HAP-1 (cell line): ENCODE measurements around the gene ATP8A2.

ENCODE experiments used
- DNase-seq, 2 experiments: peaks; one replicate each; pipeline ENCODE4 v3.0.0-alpha.2; 2016 to 2020; ENCODE audit warnings: low spot score in 2 of 2
- H3K27me3 ChIP-seq: fragments of 250-450 bp; sonication (Bioruptor Pico); 2 replicates; pipeline ENCODE4 v1.5.1; 2020; ENCODE audit warnings: low read depth, mild to moderate bottlenecking, moderate library complexity
- H3K36me3 ChIP-seq: fragments of 250-450 bp; sonication (Bioruptor Pico); replicated peaks from 2 replicates; pipeline ENCODE4 v1.5.1; 2020; ENCODE audit warnings: mild to moderate bottlenecking
- H3K4me1 ChIP-seq: fragments of 250-450 bp; sonication (Bioruptor Pico); 2 replicates; pipeline ENCODE4 v1.5.1; 2020; ENCODE audit warnings: mild to moderate bottlenecking
- H3K4me3 ChIP-seq: fragments of 250-450 bp; sonication (Bioruptor Pico); 2 replicates; pipeline ENCODE4 v1.5.1; 2020; ENCODE audit warnings: mild to moderate bottlenecking, moderate library complexity
- H3K9me3 ChIP-seq: fragments of 250-450 bp; sonication (Bioruptor Pico); 2 replicates; pipeline ENCODE4 v1.5.1; 2020; ENCODE audit warnings: mild to moderate bottlenecking, moderate library complexity
- in situ Hi-C: fragments of 300-500 bp; cut with MboI; formaldehyde crosslinking; loops from 3 replicates; pipeline ENCODE4 v1.14.3; 2020; ENCODE audit warnings: low sequenced_read_pairs, inconsistent platforms, mixed read lengths

Gene ATP8A2

GRCh38 chr13:25882466-25883357 lies 510.9 kb downstream of the ATP8A2 start:
- in situ Hi-C loops = no loop called here
- H3K27me3 ChIP-seq = peaks cover 3% of the 10 kb centered on the region; the same call in 1 of the 2 replicates
- peak in 1 of 2 experiments; percentile 46 for DNase-seq
- H3K4me3 ChIP-seq = no peak overlapping the region
- no peaks in the 10 kb centered on the region for H3K9me3 ChIP-seq
- no peaks in the 10 kb centered on the region for H3K36me3 ChIP-seq
- H3K4me1 ChIP-seq = peaks cover 31% of the 10 kb centered on the region

DNA sequence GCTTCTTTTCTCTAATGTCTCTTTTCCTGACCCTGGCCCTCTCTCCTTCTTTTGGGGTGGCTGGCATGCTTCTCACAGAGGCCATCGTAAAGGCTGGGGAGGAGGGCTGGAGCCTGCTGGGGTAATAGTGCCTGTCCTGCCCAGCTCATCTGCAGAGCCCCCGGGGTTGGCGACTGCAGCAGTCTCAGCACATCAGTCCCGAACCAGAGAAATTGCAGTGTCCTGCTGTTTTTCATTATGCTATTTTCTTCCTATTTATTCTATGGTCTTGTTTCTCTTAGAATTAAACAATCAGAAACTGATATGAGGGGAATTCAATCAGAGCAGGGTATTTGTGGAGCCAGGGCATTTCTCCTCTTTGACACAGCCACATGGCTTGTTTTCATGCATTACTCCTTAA lies 513.6 kb downstream of the ATP8A2 start:
- peaks cover 23% of the 10 kb centered on the region for H3K4me1 ChIP-seq
- in situ Hi-C loops = no loop called here
- no peak for DNase-seq

GRCh38 chr13:25886438-25887214 lies 514.9 kb downstream of the ATP8A2 start:
- H3K27me3 ChIP-seq = peaks cover 3% of the 10 kb centered on the region; the same call in 1 of the 2 replicates
- H3K4me3 ChIP-seq = no peak overlapping the region
- H3K9me3 ChIP-seq = no peaks in the 10 kb centered on the region
- in situ Hi-C loops = no loop called here
- peaks cover 11% of the 10 kb centered on the region for H3K4me1 ChIP-seq
- no peak for DNase-seq
- H3K36me3 ChIP-seq = no peaks in the 10 kb centered on the region

More for the DNA sequence above, 513.6 kb downstream of the ATP8A2 start:
- Histone ChIP-seq H3K27me3 (peaks cover 3% of the 10 kb centered on the region; the same call in 1 of the 2 replicates), H3K9me3 (no peaks in the 10 kb centered on the region), H3K4me3 (no peak overlapping the region), H3K36me3 (no peaks in the 10 kb centered on the region)

- H3K9me3 ChIP-seq = no peaks in the 10 kb centered on the region
- no peak for DNase-seq
- in situ Hi-C loops = no loop called here
- H3K27me3 ChIP-seq = peaks cover 3% of the 10 kb centered on the region; the same call in 1 of the 2 replicates
- no peaks in the 10 kb centered on the region for H3K36me3 ChIP-seq
- H3K4me1 ChIP-seq = peaks cover under 1% of the 10 kb centered on the region
- H3K4me3 ChIP-seq = no peak overlapping the region
These were observed 516.3 kb downstream of the ATP8A2 start for GRCh38 chr13:25887962-25888655.

GRCh38 chr13:25890671-25891212 lies 519.0 kb downstream of the ATP8A2 start:
- no peaks in the 10 kb centered on the region for H3K36me3 ChIP-seq
- peaks cover 3% of the 10 kb centered on the region; the same call in 1 of the 2 replicates for H3K27me3 ChIP-seq
- H3K9me3 ChIP-seq = no peaks in the 10 kb centered on the region
- H3K4me3 ChIP-seq = no peak overlapping the region
- no peaks in the 10 kb centered on the region for H3K4me1 ChIP-seq
- in situ Hi-C loops = no loop called here
- no peak for DNase-seq

DNA sequence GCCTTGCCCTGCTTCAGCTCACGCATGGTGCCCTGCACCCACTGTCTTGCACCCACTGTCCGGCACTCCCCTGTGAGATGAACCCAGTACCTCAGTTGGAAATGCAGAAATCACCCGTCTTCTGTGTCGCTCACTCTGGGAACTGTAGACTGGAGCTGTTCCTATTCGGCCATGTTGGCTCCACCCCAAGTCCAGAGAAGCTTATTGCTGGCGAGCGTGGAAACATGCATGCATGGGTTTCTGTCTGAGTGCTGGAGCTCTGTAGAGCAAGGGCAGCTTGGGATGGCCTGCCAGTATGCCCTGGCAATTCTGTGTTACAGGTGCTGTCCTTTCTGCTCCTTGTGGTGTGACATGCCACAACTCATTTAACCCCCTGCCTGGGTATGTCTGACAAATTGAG lies 527.2 kb downstream of the ATP8A2 start:
- Histone ChIP-seq H3K4me1 (no peaks in the 10 kb centered on the region), H3K4me3 (no peak overlapping the region), H3K9me3 (no peaks in the 10 kb centered on the region), H3K36me3 (no peaks in the 10 kb centered on the region), H3K27me3 (peaks cover 4% of the 10 kb centered on the region; the same call in 1 of the 2 replicates)
- in situ Hi-C loops = no loop called here
- DNase-seq = no peak

DNA sequence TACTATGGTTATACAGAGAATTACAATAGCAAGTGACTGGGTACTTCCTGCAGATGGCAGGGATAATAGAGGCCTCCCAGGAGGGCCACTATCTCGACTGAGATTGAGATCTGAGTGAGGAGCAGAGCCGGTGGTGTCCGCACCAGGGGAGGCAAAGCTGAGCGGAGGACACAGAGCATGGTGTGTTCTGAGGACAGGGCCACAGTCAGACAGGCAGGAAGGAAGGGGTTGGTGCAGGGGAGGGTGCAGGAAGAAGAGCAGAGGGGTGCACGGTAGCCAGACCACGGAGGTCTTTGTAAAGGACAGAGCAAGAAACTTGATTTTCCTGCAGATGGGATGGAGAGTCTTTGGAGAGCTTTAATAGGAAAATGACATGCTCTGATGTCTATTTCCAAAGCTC lies 527.7 kb downstream of the ATP8A2 start:
- H3K36me3 ChIP-seq = no peaks in the 10 kb centered on the region
- H3K4me1 ChIP-seq = no peaks in the 10 kb centered on the region
- no peak for DNase-seq
- no peaks in the 10 kb centered on the region for H3K9me3 ChIP-seq
- H3K4me3 ChIP-seq = no peak overlapping the region
- peaks cover 4% of the 10 kb centered on the region; the same call in 1 of the 2 replicates for H3K27me3 ChIP-seq
- in situ Hi-C loops = no loop called here

GRCh38 chr13:25899952-25900351 lies 528.2 kb downstream of the ATP8A2 start:
- no peaks in the 10 kb centered on the region for H3K9me3 ChIP-seq

GRCh38 chr13:25901460-25902376 lies 529.9 kb downstream of the ATP8A2 start:
- Histone ChIP-seq H3K4me3 (no peak overlapping the region), H3K36me3 (no peaks in the 10 kb centered on the region), H3K27me3 (no peaks in the 10 kb centered on the region), H3K4me1 (peaks cover 3% of the 10 kb centered on the region), H3K9me3 (no peaks in the 10 kb centered on the region)
- no peak for DNase-seq
- in situ Hi-C loops = no loop called here

More at GRCh38 chr13:25899952-25900351, 528.2 kb downstream of the ATP8A2 start:
- in situ Hi-C loops = no loop called here
- H3K27me3 ChIP-seq = peaks cover 4% of the 10 kb centered on the region; the same call in 1 of the 2 replicates
- no peak for DNase-seq
- H3K36me3 ChIP-seq = no peaks in the 10 kb centered on the region
- no peak overlapping the region for H3K4me3 ChIP-seq
- H3K4me1 ChIP-seq = no peaks in the 10 kb centered on the region

DNA sequence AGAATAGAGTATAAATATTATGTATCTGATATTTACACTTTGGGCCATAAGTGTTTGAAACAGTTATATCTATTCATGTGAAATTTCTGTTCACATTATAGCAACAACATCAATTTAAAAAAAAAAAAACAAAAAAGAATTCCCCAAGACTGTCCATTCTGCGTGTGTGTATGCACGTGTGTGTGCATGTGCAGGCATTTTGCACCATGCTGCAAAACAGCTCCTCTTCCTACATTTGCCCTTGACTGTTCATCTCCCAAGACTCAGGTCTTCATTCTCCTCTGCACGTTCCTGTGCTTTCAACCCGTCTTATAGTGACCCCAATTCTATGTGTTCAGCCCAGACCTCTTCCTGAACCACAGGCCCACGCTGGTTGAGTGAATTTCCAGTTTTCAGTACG lies 530.7 kb downstream of the ATP8A2 start:
- Histone ChIP-seq H3K4me3 (no peak overlapping the region), H3K4me1 (peaks cover 3% of the 10 kb centered on the region), H3K36me3 (no peaks in the 10 kb centered on the region), H3K27me3 (no peaks in the 10 kb centered on the region), H3K9me3 (no peaks in the 10 kb centered on the region)
- in situ Hi-C loops = no loop called here
- DNase-seq = no peak

GRCh38 chr13:25902891-25903341 lies 531.1 kb downstream of the ATP8A2 start:
- in situ Hi-C loops = no loop called here
- no peaks in the 10 kb centered on the region for H3K27me3 ChIP-seq

DNA sequence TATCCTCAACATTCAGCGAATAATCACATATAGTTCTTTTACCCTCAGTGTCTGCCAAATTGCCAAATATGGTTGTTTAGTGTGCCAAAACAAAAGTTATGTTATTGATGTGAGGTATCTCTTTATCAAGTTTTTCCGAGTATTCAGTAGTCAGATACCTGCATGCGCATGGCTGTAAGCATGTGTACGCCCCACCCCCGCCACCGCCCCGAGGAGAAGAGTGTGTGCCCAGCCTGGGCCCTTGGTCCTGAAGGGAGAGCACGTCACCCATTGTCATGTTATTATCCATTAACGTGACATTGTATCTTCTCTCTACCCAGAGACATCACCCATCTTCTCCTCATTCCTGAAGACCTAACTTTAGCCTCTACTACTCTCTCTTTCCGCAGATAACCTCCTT lies 533.1 kb downstream of the ATP8A2 start:
- H3K27me3 ChIP-seq = no peaks in the 10 kb centered on the region
- in situ Hi-C loops = no loop called here
- H3K4me3 ChIP-seq = no peak overlapping the region
- no peaks in the 10 kb centered on the region for H3K9me3 ChIP-seq
- peaks cover 5% of the 10 kb centered on the region for H3K4me1 ChIP-seq
- H3K36me3 ChIP-seq = no peaks in the 10 kb centered on the region
- no peak for DNase-seq

More at GRCh38 chr13:25902891-25903341, 531.1 kb downstream of the ATP8A2 start:
- H3K4me3 ChIP-seq = no peak overlapping the region
- no peaks in the 10 kb centered on the region for H3K36me3 ChIP-seq
- no peak for DNase-seq
- H3K4me1 ChIP-seq = peaks cover 3% of the 10 kb centered on the region
- no peaks in the 10 kb centered on the region for H3K9me3 ChIP-seq
